IMR-90 (cell line): ENCODE results near the gene TBC1D9B. TPM values are rescaled to one million over a fixed set of nuclear protein-coding genes. Genes with fewer than 3 reads are reported as not detected.

Source experiments
- ATAC-seq: fragments of 200-7000 bp; cut with Tn5 transposase; 2 replicates; pipeline ENCODE4 v1.9.1; 2020; ENCODE audit warnings: low read depth, mild to moderate bottlenecking, moderate library complexity
- BruUV-seq: library from RNA; stranded (reverse); fragments of 400-500 nt; replicated peaks from 2 replicates; lab custom pipeline; 2021; lab: Mats Ljungman, UMichigan
- CTCF ChIA-PET: fragments of 300-600 bp; formaldehyde crosslinking; extraction: SDS; loops from one replicate; lab custom pipeline; 2021; ENCODE audit warnings: antibody characterized with exemption; lab: Yijun Ruan, JAX
- POLR2A ChIA-PET: fragments of 300-600 bp; sonication (Branson Sonifier 250); formaldehyde crosslinking; loops from one replicate; lab custom pipeline; 2022; ENCODE audit warnings: antibody characterized with exemption; ENCODE audit not compliant: unreplicated experiment; lab: Charles Lee
- DNase-seq: peaks from one replicate; pipeline ENCODE4 v3.0.0; 2013
- H2AFZ ChIP-seq: replicated peaks from 2 replicates; pipeline ENCODE3; 2013; ENCODE audit warnings: low read length, mild to moderate bottlenecking; ENCODE audit not compliant: poor library complexity
- H2AK5ac ChIP-seq: 2 replicates; pipeline ENCODE4 v1.6.1; 2013; ENCODE audit warnings: low read depth, low read length, inconsistent platforms
- H2AK9ac ChIP-seq: replicated peaks from 2 replicates; pipeline ENCODE3; 2013; ENCODE audit warnings: mild to moderate bottlenecking, low read depth, low read length, moderate library complexity; ENCODE audit not compliant: poor library complexity
- H2BK120ac ChIP-seq: 2 replicates; pipeline ENCODE4 v1.6.1; 2013; ENCODE audit warnings: low read depth, low read length, inconsistent platforms
- H2BK15ac ChIP-seq: 3 replicates; pipeline ENCODE4 v1.6.1; 2013; ENCODE audit warnings: low read depth, low read length, inconsistent platforms
- H2BK20ac ChIP-seq: 2 replicates; pipeline ENCODE4 v1.6.1; 2013; ENCODE audit warnings: low read depth, mild to moderate bottlenecking, inconsistent platforms, low read length, moderate library complexity
- H2BK5ac ChIP-seq: 2 replicates; pipeline ENCODE4 v1.6.1; 2013; ENCODE audit warnings: mild to moderate bottlenecking, low read depth, low read length, inconsistent platforms; ENCODE audit not compliant: poor library complexity, severe bottlenecking
- H3K14ac ChIP-seq: replicated peaks from 2 replicates; pipeline ENCODE4 v1.6.1; 2013; ENCODE audit warnings: low read depth, low read length, inconsistent platforms
- H3K18ac ChIP-seq: 2 replicates; pipeline ENCODE4 v1.6.1; 2013; ENCODE audit warnings: low read depth, low read length, control low read depth
- H3K23ac ChIP-seq: 2 replicates; pipeline ENCODE4 v1.6.1; 2013; ENCODE audit warnings: low read depth, low read length, inconsistent platforms
- H3K27ac ChIP-seq: 2 replicates; pipeline ENCODE4 v1.5.1; 2013; ENCODE audit warnings: mild to moderate bottlenecking, control low read depth, low read length; ENCODE audit not compliant: insufficient read depth
- H3K27me3 ChIP-seq: 2 replicates; pipeline ENCODE4 v1.6.1; 2013; ENCODE audit warnings: low read length; ENCODE audit not compliant: control insufficient read depth, insufficient read depth
- H3K36me3 ChIP-seq: 2 replicates; pipeline ENCODE4 v1.6.1; 2013; ENCODE audit warnings: low read length, mixed read lengths; ENCODE audit not compliant: control insufficient read depth, insufficient read depth
- H3K4ac ChIP-seq: 2 replicates; pipeline ENCODE4 v1.6.1; 2013; ENCODE audit warnings: low read depth, low read length, inconsistent platforms
- H3K4me1 ChIP-seq: 2 replicates; pipeline ENCODE4 v1.6.1; 2013; ENCODE audit warnings: low read length, mixed read lengths; ENCODE audit not compliant: control insufficient read depth, insufficient read depth
- H3K4me2 ChIP-seq: 2 replicates; pipeline ENCODE4 v1.6.1; 2013; ENCODE audit warnings: low read depth, mild to moderate bottlenecking, control low read depth, low read length, moderate library complexity
- H3K4me3 ChIP-seq: 2 replicates; pipeline ENCODE4 v1.5.1; 2013; ENCODE audit warnings: low read depth, mild to moderate bottlenecking, control low read depth, low read length, moderate library complexity; ENCODE audit not compliant: insufficient read depth
- H3K56ac ChIP-seq: 2 replicates; pipeline ENCODE4 v1.6.1; 2013; ENCODE audit warnings: low read length, inconsistent platforms; ENCODE audit not compliant: insufficient read depth; ENCODE audit errors: extremely low read depth
- H3K79me1 ChIP-seq, 2 experiments: 2 replicates each; pipeline ENCODE4 v1.6.1; 2013; ENCODE audit warnings: low read length in 2 of 2, inconsistent platforms in 1 of 2, low read depth in 1 of 2
- H3K9ac ChIP-seq: 2 replicates; pipeline ENCODE4 v1.6.1; 2013; ENCODE audit warnings: low read depth, low read length, control low read depth
- H3K9me1 ChIP-seq: 2 replicates; pipeline ENCODE4 v1.6.1; 2013; ENCODE audit warnings: low read length, inconsistent platforms; ENCODE audit not compliant: insufficient read depth
- H3K9me3 ChIP-seq: 2 replicates; pipeline ENCODE4 v1.6.1; 2013; ENCODE audit warnings: low read length; ENCODE audit not compliant: control insufficient read depth, insufficient read depth
- H4K20me1 ChIP-seq: 2 replicates; pipeline ENCODE4 v1.6.1; 2013; ENCODE audit warnings: low read length, inconsistent platforms; ENCODE audit not compliant: insufficient read depth
- H4K5ac ChIP-seq: 2 replicates; pipeline ENCODE4 v1.6.1; 2013; ENCODE audit warnings: mild to moderate bottlenecking, low read depth, low read length, control low read depth
- H4K8ac ChIP-seq, 2 experiments: 2 replicates each; pipeline ENCODE4 v1.6.1; 2013; ENCODE audit warnings: low read depth in 2 of 2, low read length in 2 of 2, control low read depth in 1 of 2, inconsistent platforms in 1 of 2
- H4K91ac ChIP-seq: 2 replicates; pipeline ENCODE4 v1.6.1; 2013; ENCODE audit warnings: low read depth, low read length, inconsistent platforms; ENCODE audit not compliant: insufficient read depth
- BHLHE40 ChIP-seq: fragments of 150-350 bp; IDR thresholded peaks from 2 replicates; pipeline ENCODE4 v1.6.1; 2016; ENCODE audit warnings: mild to moderate bottlenecking, low read depth, low read length
- CEBPB ChIP-seq: IDR thresholded peaks from 2 replicates; pipeline ENCODE4 v1.6.1; 2012; ENCODE audit warnings: low read depth, low read length, improper control_type of control experiment
- CTCF ChIP-seq: conservative IDR thresholded peaks from 2 replicates; pipeline ENCODE4 v1.5.1; 2012; ENCODE audit warnings: mild to moderate bottlenecking, low read depth, low read length, improper control_type of control experiment
- ELK1 ChIP-seq: fragments of 150-350 bp; IDR thresholded peaks from 2 replicates; pipeline ENCODE4 v1.6.1; 2016; ENCODE audit warnings: low read depth, mild to moderate bottlenecking, low read length, moderate library complexity, borderline replicate concordance
- FOS ChIP-seq: fragments of 150-350 bp; IDR thresholded peaks from 2 replicates; pipeline ENCODE4 v1.6.1; 2016; ENCODE audit warnings: low read depth, low read length
- MAFK ChIP-seq: IDR thresholded peaks from 2 replicates; pipeline ENCODE4 v1.6.1; 2012; ENCODE audit warnings: low read depth, low read length, improper control_type of control experiment
- MAZ ChIP-seq: IDR thresholded peaks from 2 replicates; pipeline ENCODE4 v1.6.1; 2012; ENCODE audit warnings: low read depth, mild to moderate bottlenecking, low read length, improper control_type of control experiment, moderate library complexity, borderline replicate concordance
- MXI1 ChIP-seq: IDR thresholded peaks from 2 replicates; pipeline ENCODE4 v1.6.1; 2012; ENCODE audit warnings: low read depth, mild to moderate bottlenecking, low read length, moderate library complexity, borderline replicate concordance
- NFE2L2 ChIP-seq: fragments of 150-350 bp; IDR thresholded peaks from 2 replicates; pipeline ENCODE4 v1.6.1; 2016; ENCODE audit warnings: low read depth, mild to moderate bottlenecking, low read length
- POLR2A ChIP-seq: IDR thresholded peaks from 2 replicates; pipeline ENCODE4 v1.6.1; 2012; ENCODE audit warnings: mild to moderate bottlenecking, low read depth, low read length
- RAD21 ChIP-seq: IDR thresholded peaks from 2 replicates; pipeline ENCODE4 v1.6.1; 2012; ENCODE audit warnings: low read length, improper control_type of control experiment
- RCOR1 ChIP-seq: IDR thresholded peaks from 2 replicates; pipeline ENCODE4 v1.6.1; 2012; ENCODE audit warnings: mild to moderate bottlenecking, low read length, improper control_type of control experiment; ENCODE audit not compliant: insufficient replicate concordance
- RFX5 ChIP-seq: IDR thresholded peaks from 2 replicates; pipeline ENCODE4 v1.8.0; 2012; ENCODE audit warnings: low read depth, mild to moderate bottlenecking, low read length, moderate library complexity
- SMC3 ChIP-seq: fragments of 150-350 bp; IDR thresholded peaks from 2 replicates; pipeline ENCODE4 v1.6.1; 2016; ENCODE audit warnings: low read depth, mild to moderate bottlenecking, antibody characterized with exemption, low read length, moderate library complexity
- WGBS, 2 experiments: methylation state at CpG; one replicate each; pipeline versions ENCODE4 v1.1.5 to v1.1.7; 2013; ENCODE audit warnings: missing lambda C conversion rate in 2 of 2; ENCODE audit not compliant: insufficient read length in 1 of 2; ENCODE audit errors: extremely low coverage in 2 of 2; 5-methylcytosine and 5-hydroxymethylcytosine counted together
- dilution Hi-C: fragments of 300-500 bp; cut with HindIII; formaldehyde crosslinking; loops from one replicate; pipeline ENCODE4 v1.14.3; 2018; ENCODE audit warnings: low sequenced_read_pairs; ENCODE audit not compliant: unreplicated experiment
- in situ Hi-C: fragments of 300-500 bp; cut with MboI; formaldehyde crosslinking; loops from 3 replicates; pipeline ENCODE4 v1.14.3; 2019; ENCODE audit warnings: low sequenced_read_pairs, inconsistent platforms, mixed read lengths
- intact Hi-C: fragments of 100-400 bp; cut with micrococcal nuclease; formaldehyde crosslinking; loops from 2 replicates; pipeline ENCODE4 v1.10.0; 2022
- polyA plus RNA-seq, 3 experiments: library from polyadenylated mRNA; depleted of rRNA; stranded (reverse); fragments of >200 nt; gene quantifications; 2 replicates each; pipeline ENCODE4 v1.2.3, GENCODE V29; 2012; ENCODE audit warnings: low replicate concordance in 1 of 3
- total RNA-seq: library from RNA; depleted of rRNA; stranded (reverse); fragments of >200 nt; gene quantifications from 2 replicates; pipeline ENCODE4 v1.2.3, GENCODE V29; 2012

TBC1D9B gene
- total and polyA plus RNA-seq, 2 of the 4 experiments (the other 2 are of a cell fraction) = 58.6 to 78.1 TPM

- Histone ChIP-seq H3K79me1 (no peaks in the 10 kb centered on the region), H3K14ac (no peak overlapping the region), H2BK120ac (no peak overlapping the region), H3K27me3 (peaks cover 3% of the 10 kb centered on the region; the same call in 1 of the 2 replicates), H3K9me1 (peaks cover 5% of the 10 kb centered on the region), H2BK5ac (no peak overlapping the region), H2AK9ac (no peak overlapping the region), H4K91ac (no peak overlapping the region), H2BK20ac (no peak overlapping the region), H2AK5ac (no peak overlapping the region), H3K9me3 (no peaks in the 10 kb centered on the region), H3K4me2 (no peak overlapping the region), H2AFZ (no peak overlapping the region), H3K4me1 (peaks cover 7% of the 10 kb centered on the region), H3K27ac (no peak overlapping the region), H3K4ac (no peak overlapping the region), H3K56ac (no peak overlapping the region), H2BK15ac (no peak overlapping the region), H4K8ac (no peak overlapping the region), H3K36me3 (no peaks in the 10 kb centered on the region), H3K23ac (no peak overlapping the region), H4K5ac (no peak overlapping the region), H4K20me1 (no peaks in the 10 kb centered on the region), H3K9ac (no peak overlapping the region), H3K4me3 (no peak overlapping the region), H3K18ac (no peak overlapping the region)
- TF ChIP-seq RFX5 (no peak), SMC3 (no peak), RAD21 (no peak), MXI1 (no peak), MAFK (no peak), FOS (no peak), BHLHE40 (no peak), NFE2L2 (no peak), CEBPB (no peak), MAZ (no peak), RCOR1 (no peak), ELK1 (no peak), CTCF (no peak), POLR2A (no peak)
- no peak for ATAC-seq
- CTCF ChIA-PET = interaction anchor here (1.1 kb wide), 1 partner anchor 10 kb away, joined by 3 read pairs; no protein-coding TSS in a partner anchor
- in situ Hi-C loops = no loop called here
- no CpG with 5 or more reads among the region's 6 CpGs for WGBS, 2 experiments
- no TSS peak for BruUV-seq
- DNase-seq = no peak
- POLR2A ChIA-PET = no interaction called here
- intact Hi-C loops = no loop called here
- dilution Hi-C loops = no loop called here
Measured at GRCh38 chr5:179916523-179916922, 8.8 kb upstream of the TBC1D9B start.
